HEK293T (cell line): ENCODE measurements around the gene RNF14.

Experiments used
- BHLHE40 ChIP-seq: fragments of 450-650 bp; IDR thresholded peaks from 2 replicates; pipeline ENCODE4 v1.6.1; 2016; ENCODE audit warnings: mild to moderate bottlenecking, moderate library complexity, borderline replicate concordance
- CTBP1 ChIP-seq: fragments of 450-650 bp; IDR thresholded peaks from 2 replicates; pipeline ENCODE4 v1.6.1; 2016; ENCODE audit warnings: borderline replicate concordance
- ELF4 ChIP-seq: fragments of 450-650 bp; IDR thresholded peaks from 2 replicates; pipeline ENCODE4 v1.6.1; 2017; ENCODE audit warnings: antibody characterized with exemption
- FOXA1 ChIP-seq: fragments of 450-650 bp; IDR thresholded peaks from 2 replicates; pipeline ENCODE4 v1.6.1; 2016; ENCODE audit warnings: mild to moderate bottlenecking
- FOXK2 ChIP-seq: fragments of 450-650 bp; IDR thresholded peaks from 2 replicates; pipeline ENCODE4 v1.6.1; 2016; ENCODE audit warnings: mild to moderate bottlenecking
- HDGF ChIP-seq: fragments of 450-650 bp; IDR thresholded peaks from 2 replicates; pipeline ENCODE4 v1.6.1; 2017; ENCODE audit warnings: antibody characterized with exemption, borderline replicate concordance
- L3MBTL2 ChIP-seq: fragments of 450-650 bp; conservative IDR thresholded peaks from 2 replicates; pipeline ENCODE4 v1.6.1; 2016; ENCODE audit warnings: mild to moderate bottlenecking
- LEF1 ChIP-seq: fragments of 450-650 bp; IDR thresholded peaks from 2 replicates; pipeline ENCODE4 v1.6.1; 2017; ENCODE audit warnings: mild to moderate bottlenecking, borderline replicate concordance
- NFRKB ChIP-seq: fragments of 450-650 bp; IDR thresholded peaks from 2 replicates; pipeline ENCODE4 v1.6.1; 2016; ENCODE audit warnings: mild to moderate bottlenecking, moderate library complexity
- PKNOX1 ChIP-seq: fragments of 450-650 bp; IDR thresholded peaks from 2 replicates; pipeline ENCODE4 v1.6.1; 2016
- SUZ12 ChIP-seq: fragments of 450-650 bp; IDR thresholded peaks from 2 replicates; pipeline ENCODE4 v1.6.1; 2016; ENCODE audit warnings: mild to moderate bottlenecking

- TF ChIP-seq NFRKB (no peak), LEF1 (no peak), SUZ12 (no peak), FOXA1 (no peak), BHLHE40 (no peak), PKNOX1 (no peak), FOXK2 (no peak), CTBP1 (no peak), ELF4 (no peak), L3MBTL2 (no peak), HDGF (no peak)
These were observed 69.8 kb downstream of the RNF14 start for GRCh38 chr5:142038735-142039134.
